AG04450 (cell line): ENCODE data around the gene SDHA. TPM values are rescaled to one million over a fixed set of nuclear protein-coding genes. Genes with fewer than 3 reads are reported as not detected.
"Not testable (repeated sequence)": the region's sequence is repeated elsewhere in the genome, so short reads cannot be mapped to it uniquely, and the experiment has no call there.

Experiments
- CTCF ChIA-PET: fragments of 300-600, 350-600 bp; formaldehyde crosslinking; extraction: SDS; loops from one replicate; lab custom pipeline; 2022; ENCODE audit warnings: antibody characterized with exemption, inconsistent platforms; lab: Charles Lee
- POLR2A ChIA-PET: fragments of 350-600 bp; formaldehyde crosslinking; extraction: SDS; loops from one replicate; lab custom pipeline; 2021; ENCODE audit warnings: antibody characterized with exemption, inconsistent platforms; lab: Yijun Ruan, JAX
- DNase-seq: peaks from one replicate; pipeline ENCODE4 v3.0.0-alpha.2; 2011; ENCODE audit warnings: low read depth, low spot score
- H3K27ac ChIP-seq: one replicate; pipeline ENCODE4 v1.5.1; 2012; ENCODE audit warnings: low read depth, low read length, control low read depth
- H3K27me3 ChIP-seq: one replicate; pipeline ENCODE4 v1.6.0; 2012; ENCODE audit warnings: low read length; ENCODE audit not compliant: control insufficient read depth, insufficient read depth
- H3K4me3 ChIP-seq: 2 replicates; pipeline ENCODE4 v1.5.1; 2011; ENCODE audit warnings: mild to moderate bottlenecking, low read depth, low read length, control low read depth
- H3K9me3 ChIP-seq: 2 replicates; pipeline ENCODE4 v1.5.1; 2012; ENCODE audit warnings: low read length; ENCODE audit not compliant: control insufficient read depth, insufficient read depth
- polyA plus RNA-seq: library from polyadenylated mRNA; depleted of rRNA; stranded (reverse); fragments of >200 nt; gene quantifications from 2 replicates; pipeline ENCODE4 v1.2.3, GENCODE V29; 2011
- TF ChIP-seq, protein P1 (sequence below): IDR thresholded peaks from 2 replicates; pipeline ENCODE4 v1.5.1; 2011; ENCODE audit warnings: low read depth, low read length, control low read depth, inconsistent platforms

The SDHA gene
- polyA plus RNA-seq, 1 experiment, result 116 TPM

DNA sequence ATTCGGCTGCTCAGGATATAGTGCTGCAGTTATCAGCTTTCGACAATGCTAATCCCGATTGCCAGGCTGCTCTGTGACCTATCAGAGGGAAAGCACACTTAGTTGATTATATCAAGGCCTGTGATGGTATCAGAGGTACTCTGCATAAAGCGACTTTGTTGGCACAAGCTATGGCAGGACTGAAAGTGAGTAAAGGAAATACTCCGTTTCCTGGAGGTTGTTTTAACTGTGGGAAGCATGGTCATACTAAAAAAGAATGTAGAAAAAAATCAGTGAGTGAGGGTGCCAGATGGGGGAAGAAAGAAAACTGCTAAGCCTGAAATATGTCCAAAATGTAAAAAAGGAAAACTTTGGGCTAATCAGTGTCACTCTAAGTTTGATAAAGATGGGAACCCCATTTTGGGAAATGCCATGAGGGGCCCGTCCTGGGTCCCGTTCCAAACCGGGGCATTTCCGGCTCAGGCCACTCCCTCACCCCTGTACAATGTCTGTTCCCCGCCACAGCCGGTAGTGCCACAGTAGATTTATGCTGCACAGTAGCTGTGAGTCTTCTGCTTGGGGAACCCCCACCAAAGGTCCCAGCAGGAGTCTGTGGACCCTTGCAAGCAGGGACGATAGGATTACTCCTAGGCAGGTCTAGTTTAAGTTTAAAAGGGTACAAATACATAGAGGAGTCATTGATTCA is 25.7 kb downstream of the SDHA start:
- DNase-seq, H3K4me3 ChIP-seq, H3K27ac ChIP-seq, H3K27me3 ChIP-seq, POLR2A ChIA-PET, H3K9me3 ChIP-seq, CTCF ChIA-PET: not testable (repeated sequence)

DNA sequence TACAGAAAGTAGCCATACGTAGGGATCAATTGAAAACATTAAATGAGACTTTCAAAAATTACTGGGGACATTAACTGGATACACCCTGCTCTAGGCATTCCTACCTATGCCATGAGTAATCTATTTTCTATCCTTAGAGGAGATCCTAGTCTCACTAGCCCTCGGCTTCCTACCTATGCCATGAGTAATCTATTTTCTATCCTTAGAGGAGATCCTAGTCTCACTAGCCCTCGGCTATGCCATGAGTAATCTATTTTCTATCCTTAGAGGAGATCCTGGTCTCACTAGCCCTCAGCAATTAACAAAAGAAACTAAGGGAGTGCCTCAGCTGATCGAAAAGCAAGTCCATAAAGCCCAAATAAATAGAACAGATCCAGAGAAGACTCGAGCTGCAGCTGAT is 27.6 kb downstream of the SDHA start:
- POLR2A ChIA-PET, result interaction anchor here (0.7 kb wide), 1 partner anchor 28 kb away, joined by 3 read pairs; the partner anchor contains the start of genes CCDC127 and SDHA
- H3K4me3 ChIP-seq, DNase-seq, H3K27me3 ChIP-seq, H3K27ac ChIP-seq, H3K9me3 ChIP-seq, CTCF ChIA-PET: not testable (repeated sequence)

DNA sequence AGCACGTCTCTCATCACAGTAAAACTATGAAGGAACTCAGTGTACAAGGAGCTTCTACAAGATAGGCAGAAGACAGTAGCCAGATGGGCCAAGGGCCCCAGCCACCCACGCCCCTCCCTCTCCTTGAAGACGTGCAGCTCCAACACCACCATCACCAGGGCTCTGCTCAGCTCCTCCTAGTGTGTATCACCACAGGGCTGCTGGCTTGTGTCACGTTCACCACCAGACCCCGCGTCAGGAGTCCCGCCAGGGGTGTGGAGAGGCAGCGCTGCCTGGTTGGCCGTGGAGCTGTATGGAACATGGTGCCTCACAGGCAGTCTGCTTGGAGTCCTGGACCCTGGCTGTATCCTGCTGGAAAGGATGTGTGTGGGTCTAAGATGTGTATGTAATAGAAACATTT is 32.3 kb downstream of the SDHA start:
- H3K27me3 ChIP-seq, H3K9me3 ChIP-seq, DNase-seq, CTCF ChIA-PET, H3K27ac ChIP-seq, H3K4me3 ChIP-seq, POLR2A ChIA-PET: not testable (repeated sequence)

DNA sequence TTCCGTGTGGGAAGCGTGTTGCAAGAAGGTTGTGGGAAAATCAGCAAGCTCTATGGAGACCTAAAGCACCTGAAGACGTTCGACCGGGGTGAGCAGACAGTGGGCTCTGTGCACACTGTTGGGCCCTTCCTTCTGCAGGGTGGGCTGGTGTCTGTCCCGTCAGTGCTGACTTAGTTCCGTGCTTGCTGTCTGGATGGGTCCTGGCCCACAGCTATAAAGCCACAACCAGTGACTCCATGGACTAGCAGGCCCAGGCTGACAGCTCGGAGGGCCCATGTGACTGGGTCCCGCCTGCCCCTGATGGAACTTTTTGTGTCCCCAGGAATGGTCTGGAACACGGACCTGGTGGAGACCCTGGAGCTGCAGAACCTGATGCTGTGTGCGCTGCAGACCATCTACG is 32.9 kb downstream of the SDHA start:
- DNase-seq, POLR2A ChIA-PET, H3K27ac ChIP-seq, H3K27me3 ChIP-seq, H3K9me3 ChIP-seq, CTCF ChIA-PET, H3K4me3 ChIP-seq: not testable (repeated sequence)

DNA sequence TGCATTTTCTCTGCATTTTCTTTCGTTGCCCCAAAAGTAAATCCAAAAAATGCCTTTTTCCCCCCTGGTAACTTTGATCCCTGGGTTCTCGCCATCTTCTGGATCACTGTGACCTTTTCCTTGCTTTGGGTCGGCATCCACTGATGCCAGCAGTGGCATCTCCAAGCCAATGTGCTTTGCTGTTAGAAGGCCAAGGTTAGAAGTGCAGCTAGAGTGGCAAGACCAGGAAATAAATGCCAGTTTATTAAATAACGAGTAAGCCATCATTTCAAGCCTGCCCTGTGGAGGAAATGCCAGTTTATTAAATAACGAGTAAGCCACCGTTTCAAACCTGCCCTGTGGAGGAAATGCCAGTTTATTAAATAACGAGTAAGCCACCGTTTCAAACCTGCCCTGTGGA is 33.4 kb downstream of the SDHA start:
- H3K9me3 ChIP-seq, H3K27ac ChIP-seq, CTCF ChIA-PET, H3K27me3 ChIP-seq, H3K4me3 ChIP-seq, DNase-seq, POLR2A ChIA-PET: not testable (repeated sequence)

DNA sequence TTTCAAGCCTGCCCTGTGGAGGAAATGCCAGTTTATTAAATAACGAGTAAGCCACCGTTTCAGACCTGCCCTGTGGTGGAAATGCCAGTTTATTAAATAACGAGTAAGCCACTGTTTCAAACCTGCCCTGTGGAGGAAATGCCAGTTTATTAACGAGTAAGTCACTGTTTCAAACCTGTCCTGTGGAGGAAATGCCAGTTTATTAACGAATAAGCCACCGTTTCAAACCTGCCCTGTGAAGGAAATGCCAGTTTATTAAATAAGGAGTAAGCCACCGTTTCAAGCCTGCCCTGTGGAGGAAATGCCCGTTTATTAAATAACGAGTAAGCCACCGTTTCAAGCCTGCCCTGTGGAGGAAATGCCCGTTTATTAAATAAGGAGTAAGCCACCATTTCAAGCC is 33.9 kb downstream of the SDHA start:
- H3K9me3 ChIP-seq, DNase-seq, POLR2A ChIA-PET, CTCF ChIA-PET, H3K4me3 ChIP-seq, H3K27ac ChIP-seq, H3K27me3 ChIP-seq: not testable (repeated sequence)

DNA sequence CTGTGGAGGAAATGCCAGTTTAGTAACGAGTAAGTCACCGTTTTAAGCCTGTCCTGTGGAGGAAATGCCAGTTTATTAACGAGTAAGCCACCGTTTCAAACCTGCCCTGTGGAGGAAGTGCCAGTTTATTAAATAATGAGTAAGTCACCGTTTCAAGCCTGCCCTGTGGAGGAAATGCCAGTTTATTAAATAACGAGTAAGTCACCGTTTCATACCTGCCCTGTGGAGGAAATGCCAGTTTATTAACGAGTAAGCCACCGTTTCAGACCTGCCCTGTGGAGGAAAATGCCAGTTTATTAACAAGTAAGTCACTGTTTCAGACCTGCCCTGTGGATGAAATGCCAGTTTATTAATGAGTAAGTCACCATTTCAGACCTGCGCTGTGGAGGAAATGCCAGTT is 34.4 kb downstream of the SDHA start:
- Histone ChIP-seq H3K9me3 (no peaks in the 10 kb centered on the region; the same call in 1 of the 2 replicates), H3K4me3 (no peak overlapping the region), H3K27ac (no peak overlapping the region), H3K27me3 (no peaks in the 10 kb centered on the region)
- CTCF ChIA-PET, result no interaction called here
- TF ChIP-seq, protein P1, sequence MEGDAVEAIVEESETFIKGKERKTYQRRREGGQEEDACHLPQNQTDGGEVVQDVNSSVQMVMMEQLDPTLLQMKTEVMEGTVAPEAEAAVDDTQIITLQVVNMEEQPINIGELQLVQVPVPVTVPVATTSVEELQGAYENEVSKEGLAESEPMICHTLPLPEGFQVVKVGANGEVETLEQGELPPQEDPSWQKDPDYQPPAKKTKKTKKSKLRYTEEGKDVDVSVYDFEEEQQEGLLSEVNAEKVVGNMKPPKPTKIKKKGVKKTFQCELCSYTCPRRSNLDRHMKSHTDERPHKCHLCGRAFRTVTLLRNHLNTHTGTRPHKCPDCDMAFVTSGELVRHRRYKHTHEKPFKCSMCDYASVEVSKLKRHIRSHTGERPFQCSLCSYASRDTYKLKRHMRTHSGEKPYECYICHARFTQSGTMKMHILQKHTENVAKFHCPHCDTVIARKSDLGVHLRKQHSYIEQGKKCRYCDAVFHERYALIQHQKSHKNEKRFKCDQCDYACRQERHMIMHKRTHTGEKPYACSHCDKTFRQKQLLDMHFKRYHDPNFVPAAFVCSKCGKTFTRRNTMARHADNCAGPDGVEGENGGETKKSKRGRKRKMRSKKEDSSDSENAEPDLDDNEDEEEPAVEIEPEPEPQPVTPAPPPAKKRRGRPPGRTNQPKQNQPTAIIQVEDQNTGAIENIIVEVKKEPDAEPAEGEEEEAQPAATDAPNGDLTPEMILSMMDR, result no peak
- POLR2A ChIA-PET, result no interaction called here
- no peak for DNase-seq

DNA sequence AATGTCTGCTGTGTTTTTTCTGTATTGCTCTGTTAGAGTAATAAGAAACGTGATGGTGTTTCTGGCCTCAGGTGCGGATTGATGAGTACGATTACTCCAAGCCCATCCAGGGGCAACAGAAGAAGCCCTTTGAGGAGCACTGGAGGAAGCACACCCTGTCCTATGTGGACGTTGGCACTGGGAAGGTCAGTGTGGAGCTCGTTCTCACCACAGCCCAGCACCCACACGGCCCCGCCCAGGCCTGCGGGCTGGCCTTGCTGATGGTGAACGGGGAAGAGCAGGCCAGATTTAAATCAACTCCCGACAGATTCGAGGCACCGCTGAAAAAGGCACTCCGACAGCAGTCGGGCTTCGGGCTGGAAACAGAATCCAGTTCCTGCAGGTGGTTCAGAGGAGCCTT is 36.2 kb downstream of the SDHA start:
- H3K4me3 ChIP-seq, DNase-seq, H3K27me3 ChIP-seq, H3K27ac ChIP-seq, H3K9me3 ChIP-seq, POLR2A ChIA-PET, CTCF ChIA-PET: not testable (repeated sequence)

DNA sequence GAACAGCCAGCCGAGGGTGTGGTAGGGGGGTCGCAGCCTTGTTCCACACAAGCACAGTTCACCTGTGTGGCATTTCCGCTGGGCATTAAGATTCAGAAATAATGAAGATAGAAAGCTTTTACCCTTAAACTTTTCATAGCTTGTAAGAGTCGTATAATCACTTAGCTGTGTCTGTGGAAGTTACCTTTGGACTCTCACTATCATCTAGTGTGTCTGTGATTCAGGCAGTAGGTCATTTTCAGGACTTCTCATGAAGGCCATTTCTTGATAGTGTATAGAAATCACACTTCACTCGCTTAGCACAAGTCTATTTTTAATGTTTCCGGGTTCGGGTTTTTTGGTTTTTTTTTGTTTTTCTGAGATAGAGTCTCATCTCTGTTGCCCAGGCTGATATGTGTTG is 37.0 kb downstream of the SDHA start:
- DNase-seq, POLR2A ChIA-PET, H3K4me3 ChIP-seq, H3K27ac ChIP-seq, H3K27me3 ChIP-seq, CTCF ChIA-PET, H3K9me3 ChIP-seq: not testable (repeated sequence)

DNA sequence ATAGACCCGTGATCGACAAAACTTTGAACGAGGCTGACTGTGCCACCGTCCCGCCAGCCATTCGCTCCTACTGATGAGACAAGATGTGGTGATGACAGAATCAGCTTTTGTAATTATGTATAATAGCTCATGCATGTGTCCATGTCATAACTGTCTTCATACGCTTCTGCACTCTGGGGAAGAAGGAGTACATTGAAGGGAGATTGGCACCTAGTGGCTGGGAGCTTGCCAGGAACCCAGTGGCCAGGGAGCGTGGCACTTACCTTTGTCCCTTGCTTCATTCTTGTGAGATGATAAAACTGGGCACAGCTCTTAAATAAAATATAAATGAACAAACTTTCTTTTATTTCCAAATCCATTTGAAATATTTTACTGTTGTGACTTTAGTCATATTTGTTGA is 38.2 kb downstream of the SDHA start:
- H3K4me3 ChIP-seq, CTCF ChIA-PET, POLR2A ChIA-PET, DNase-seq, H3K27ac ChIP-seq, H3K27me3 ChIP-seq, H3K9me3 ChIP-seq: not testable (repeated sequence)
